ENCODE results near the gene IL6R.

DNA sequence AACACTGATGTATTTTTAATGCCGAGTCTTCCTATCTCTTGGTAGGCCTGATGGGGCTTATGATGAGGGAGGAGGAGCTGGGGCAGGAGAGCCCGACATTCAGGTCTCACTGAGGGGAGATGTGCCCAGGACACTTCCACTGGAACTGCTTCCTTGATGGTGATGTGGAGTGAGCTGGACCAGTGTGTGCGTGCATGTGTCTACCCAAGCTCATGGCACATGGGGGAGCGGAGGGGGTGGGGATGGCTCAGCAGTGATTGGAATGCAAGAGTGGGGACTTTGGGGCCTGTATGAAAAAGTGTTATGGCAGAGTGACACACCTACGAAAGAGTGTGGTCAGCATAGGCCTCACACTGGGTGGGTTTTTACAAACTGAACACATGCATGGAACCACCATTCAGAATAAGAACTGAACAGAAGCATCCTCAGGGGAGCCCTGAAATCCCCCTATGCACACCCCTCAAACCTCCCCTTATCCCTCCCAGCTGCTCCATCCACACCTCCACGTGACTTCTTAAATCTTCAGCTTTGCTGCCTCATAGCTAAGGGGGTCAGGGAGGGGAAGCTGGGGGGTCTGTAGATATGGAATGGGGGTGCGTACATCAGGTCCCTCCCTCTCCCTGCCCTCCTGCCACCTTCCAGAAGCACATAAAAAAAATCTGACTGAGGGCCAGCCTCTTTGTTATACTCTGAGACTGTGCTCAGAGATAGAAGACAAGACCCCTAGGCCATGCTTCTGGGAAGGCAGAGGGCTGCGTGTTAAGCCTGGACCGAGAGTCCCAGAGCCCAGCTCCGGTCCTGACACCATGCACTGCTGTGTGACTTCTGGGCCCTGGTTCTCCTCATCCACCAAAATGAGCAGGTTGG lies 11.6 kb downstream of the IL6R start:
- TF ChIP-seq SPI1 (IDR thresholded peaks at IDR 0.05; ENCODE audit: borderline replicate concordance, low read depth) (no peak), POLR2AphosphoS5 (IDR thresholded peaks at IDR 0.05; ENCODE audit: low read depth) (no peak)
- TF ChIP-seq, protein P1, sequence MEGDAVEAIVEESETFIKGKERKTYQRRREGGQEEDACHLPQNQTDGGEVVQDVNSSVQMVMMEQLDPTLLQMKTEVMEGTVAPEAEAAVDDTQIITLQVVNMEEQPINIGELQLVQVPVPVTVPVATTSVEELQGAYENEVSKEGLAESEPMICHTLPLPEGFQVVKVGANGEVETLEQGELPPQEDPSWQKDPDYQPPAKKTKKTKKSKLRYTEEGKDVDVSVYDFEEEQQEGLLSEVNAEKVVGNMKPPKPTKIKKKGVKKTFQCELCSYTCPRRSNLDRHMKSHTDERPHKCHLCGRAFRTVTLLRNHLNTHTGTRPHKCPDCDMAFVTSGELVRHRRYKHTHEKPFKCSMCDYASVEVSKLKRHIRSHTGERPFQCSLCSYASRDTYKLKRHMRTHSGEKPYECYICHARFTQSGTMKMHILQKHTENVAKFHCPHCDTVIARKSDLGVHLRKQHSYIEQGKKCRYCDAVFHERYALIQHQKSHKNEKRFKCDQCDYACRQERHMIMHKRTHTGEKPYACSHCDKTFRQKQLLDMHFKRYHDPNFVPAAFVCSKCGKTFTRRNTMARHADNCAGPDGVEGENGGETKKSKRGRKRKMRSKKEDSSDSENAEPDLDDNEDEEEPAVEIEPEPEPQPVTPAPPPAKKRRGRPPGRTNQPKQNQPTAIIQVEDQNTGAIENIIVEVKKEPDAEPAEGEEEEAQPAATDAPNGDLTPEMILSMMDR (IDR thresholded peaks at IDR 0.05; ENCODE audit: insufficient read depth, low read length), result no peak
